Naive thymus-derived CD4-positive, alpha-beta T cell (primary cell): ENCODE measurements around the gene UBXN11. TPM values are rescaled to one million over a fixed set of nuclear protein-coding genes. Genes with fewer than 3 reads are reported as not detected.
A peak's percentile ranks its signal among the peaks of the same experiment; 100 is the strongest.

Experiments used
- ATAC-seq: fragments of 150-1000 bp; cut with Tn5 transposase; 2 replicates; pipeline ENCODE4 v1.10.0; 2021; ENCODE audit warnings: mild to moderate bottlenecking, moderate library complexity
- CTCF ChIA-PET: fragments of 350-600 bp; sonication (Branson Sonifier 250); formaldehyde crosslinking; loops from one replicate; lab custom pipeline; 2021; ENCODE audit warnings: antibody characterized with exemption; lab: Charles Lee
- POLR2A ChIA-PET: fragments of 350-600 bp; sonication (Branson Sonifier 250); formaldehyde crosslinking; loops from one replicate; lab custom pipeline; 2021; ENCODE audit warnings: antibody characterized with exemption, inconsistent platforms; lab: Charles Lee
- DNase-seq, 9 donors: peaks; one replicate each; pipeline versions ENCODE4 v3.0.0 to v3.0.0-alpha.2; 2020 to 2022; ENCODE audit warnings: mixed read lengths in 1 of 9
- H3K27ac ChIP-seq: one replicate; pipeline ENCODE4 v1.7.0; 2013; ENCODE audit warnings: mild to moderate bottlenecking, low read depth, low read length, moderate library complexity
- H3K27me3 ChIP-seq, 2 donors: one replicate each; pipeline ENCODE4 v1.7.0; 2013; ENCODE audit warnings: low read length in 2 of 2, mild to moderate bottlenecking in 2 of 2, moderate library complexity in 2 of 2; ENCODE audit not compliant: control insufficient read depth in 2 of 2, insufficient read depth in 2 of 2
- H3K36me3 ChIP-seq, 3 experiments: 1 replicate in 2 of 3; 2 replicates in 1 of 3; pipeline ENCODE4 v1.7.0; 2013; ENCODE audit warnings: low read length in 3 of 3, mild to moderate bottlenecking in 3 of 3, moderate library complexity in 1 of 3; ENCODE audit not compliant: insufficient read depth in 3 of 3, control insufficient read depth in 2 of 3
- H3K4me1 ChIP-seq, 2 donors: one replicate each; pipeline ENCODE4 v1.7.0; 2013; ENCODE audit warnings: low read length in 2 of 2, mild to moderate bottlenecking in 2 of 2, moderate library complexity in 1 of 2; ENCODE audit not compliant: control insufficient read depth in 2 of 2, insufficient read depth in 2 of 2
- H3K4me3 ChIP-seq: 2 replicates; pipeline ENCODE4 v1.7.0; 2013; ENCODE audit warnings: mild to moderate bottlenecking, low read length
- H3K9me3 ChIP-seq, 3 experiments: 1 replicate in 2 of 3; 2 replicates in 1 of 3; pipeline ENCODE4 v1.7.0; 2013; ENCODE audit warnings: low read length in 3 of 3; ENCODE audit not compliant: control insufficient read depth in 2 of 3
- H3K27ac Mint-ChIP-seq, 9 donors: one replicate each; pipeline ENCODE4 v1.8.0; 2020 to 2022; ENCODE audit warnings: mixed read lengths in 9 of 9, mild to moderate bottlenecking in 8 of 9, moderate library complexity in 5 of 9, inconsistent platforms in 2 of 9
- H3K27me3 Mint-ChIP-seq, 5 donors: one replicate each; pipeline ENCODE4 v1.8.0; 2021 to 2022; ENCODE audit warnings: mixed read lengths in 5 of 5, mild to moderate bottlenecking in 1 of 5
- H3K36me3 Mint-ChIP-seq, 5 donors: one replicate each; pipeline ENCODE4 v1.8.0; 2020 to 2022; ENCODE audit warnings: mixed read lengths in 5 of 5, mild to moderate bottlenecking in 3 of 5, inconsistent platforms in 1 of 5
- H3K4me1 Mint-ChIP-seq, 7 donors: one replicate each; pipeline ENCODE4 v1.8.0; 2020 to 2022; ENCODE audit warnings: mixed read lengths in 7 of 7, mild to moderate bottlenecking in 3 of 7, inconsistent platforms in 1 of 7
- H3K4me3 Mint-ChIP-seq, 10 donors: one replicate each; pipeline ENCODE4 v1.8.0; 2020 to 2022; ENCODE audit warnings: mild to moderate bottlenecking in 10 of 10, mixed read lengths in 10 of 10, moderate library complexity in 6 of 10, inconsistent platforms in 2 of 10
- H3K9me3 Mint-ChIP-seq, 11 donors: one replicate each; pipeline ENCODE4 v1.8.0; 2020 to 2022; ENCODE audit warnings: mixed read lengths in 11 of 11, mild to moderate bottlenecking in 4 of 11, inconsistent platforms in 1 of 11, moderate library complexity in 1 of 11
- intact Hi-C, 2 donors: fragments of 100-400 bp; cut with micrococcal nuclease; formaldehyde crosslinking; loops; one replicate each; pipeline ENCODE4 v1.15.1; 2023
- polyA plus RNA-seq, 2 donors: library from polyadenylated mRNA; unstranded; fragments of 300-500 nt; fragmentation: Illumina TruSeq; gene quantifications; one replicate each; pipeline ENCODE4 v1.2.3, GENCODE V29; 2021
- total RNA-seq, 6 experiments: library from RNA in 5 of 6; stranded (reverse) in 5 of 6; gene quantifications; 1 replicate in 5 of 6; 2 replicates in 1 of 6; pipeline ENCODE4 v1.2.3 and lab custom pipeline; 2021 to 2026

Gene UBXN11
- total and polyA plus RNA-seq, 7 experiments from 2014 or later = 10.5 to 131 (median 49.6) TPM

- CTCF ChIA-PET = interaction anchor here (0.7 to 17.9 kb wide), 10 partner anchors 8 to 163 kb away, joined by 3 to 541 read pairs (median 12); partner anchors contain the start of gene CD52
- no peaks in the 10 kb centered on the region for H3K9me3 ChIP-seq
- peak overlapping the region in 3 of 10 donors; percentile 31 to 75 (median 56) for H3K4me3 Mint-ChIP-seq
- no peaks in the 10 kb centered on the region for H3K27me3 Mint-ChIP-seq
- no peaks in the 10 kb centered on the region for H3K27me3 ChIP-seq
- peaks cover 1 to 44% (median 8%) of the 10 kb centered on the region in 5 donors for H3K36me3 Mint-ChIP-seq
- H3K27ac ChIP-seq = peak overlapping the region; percentile 86
- peak overlapping the region in 8 of 9 donors; percentile 36 to 96 (median 88) for H3K27ac Mint-ChIP-seq
- POLR2A ChIA-PET = interaction anchor here (0.7 to 26.8 kb wide), 5 partner anchors 10 to 155 kb away, joined by 3 to 1967 read pairs (median 3); partner anchors contain the start of genes CD52, DHDDS and UBXN11
- peaks cover 0 to 21% (median 4%) of the 10 kb centered on the region in 3 experiments for H3K36me3 ChIP-seq
- no peak overlapping the region for H3K4me3 ChIP-seq
- H3K9me3 Mint-ChIP-seq = no peaks in the 10 kb centered on the region
- ATAC-seq (no peak), DNase-seq (no peak)
- peaks cover 41 to 68% (median 49%) of the 10 kb centered on the region in 7 donors for H3K4me1 Mint-ChIP-seq
- intact Hi-C loops = loop anchor here (5.0 kb wide), 2 partner anchors 100 to 165 kb away; partner anchors contain the start of gene PDIK1L (in 1 of the 2)
- H3K4me1 ChIP-seq = peaks cover 55 to 58% of the 10 kb centered on the region in 2 donors
These were observed 29.2 kb downstream of the UBXN11 start for GRCh38 chr1:26277261-26277661.

DNA sequence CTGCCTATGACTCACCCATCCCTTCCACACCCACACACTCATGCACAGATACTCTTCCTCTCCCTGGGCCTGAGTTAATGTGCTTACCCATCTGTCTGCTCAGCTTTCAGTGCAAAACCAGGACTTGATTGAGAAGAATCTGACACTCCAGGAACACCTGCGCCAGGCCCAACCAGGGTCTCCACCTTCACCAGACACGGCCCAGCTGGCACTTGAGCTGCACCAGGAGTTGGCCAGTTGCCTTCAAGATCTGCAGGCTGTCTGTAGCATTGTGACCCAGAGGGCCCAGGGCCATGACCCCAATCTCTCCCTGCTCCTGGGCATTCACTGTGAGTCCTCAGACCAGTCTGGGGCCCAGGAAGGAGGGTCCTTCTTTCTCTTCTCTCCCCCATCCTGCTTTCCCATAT, 30.0 kb downstream of the UBXN11 start:
- no peaks in the 10 kb centered on the region for H3K27me3 Mint-ChIP-seq
- H3K9me3 Mint-ChIP-seq = no peaks in the 10 kb centered on the region
- DNase-seq (no peak), ATAC-seq (no peak)
- no peaks in the 10 kb centered on the region for H3K27me3 ChIP-seq
- peaks cover 36 to 62% (median 44%) of the 10 kb centered on the region in 7 donors for H3K4me1 Mint-ChIP-seq
- CTCF ChIA-PET = interaction anchor here (0.5 to 17.9 kb wide), 18 partner anchors 9 to 162 kb away, joined by 3 to 541 read pairs (median 6); partner anchors contain the start of genes CD52, CEP85, UBXN11 and ZNF683
- H3K27ac ChIP-seq = peak overlapping the region; percentile 86
- no peaks in the 10 kb centered on the region for H3K9me3 ChIP-seq
- intact Hi-C loops = loop anchor here (1.0 to 5.0 kb wide), 5 partner anchors 8 to 194 kb away; partner anchors contain the start of gene PDIK1L (in 1 of the 2)
- peaks cover 3 to 45% (median 13%) of the 10 kb centered on the region in 5 donors for H3K36me3 Mint-ChIP-seq
- peak overlapping the region; percentile 13 for H3K4me3 ChIP-seq
- POLR2A ChIA-PET = interaction anchor here (0.9 to 26.8 kb wide), 5 partner anchors 12 to 156 kb away, joined by 3 to 1967 read pairs (median 3); partner anchors contain the start of genes CD52, DHDDS and UBXN11
- H3K27ac Mint-ChIP-seq = peak overlapping the region; percentile 67 to 97 (median 89)
- peaks cover 0 to 24% (median 4%) of the 10 kb centered on the region in 3 experiments for H3K36me3 ChIP-seq
- H3K4me1 ChIP-seq = peaks cover 48 to 52% of the 10 kb centered on the region in 2 donors
- H3K4me3 Mint-ChIP-seq = peak overlapping the region in 8 of 10 donors; percentile 15 to 75 (median 42)

- H3K4me3 ChIP-seq = no peak overlapping the region
- no peaks in the 10 kb centered on the region for H3K27me3 Mint-ChIP-seq
- peaks cover 41 to 46% of the 10 kb centered on the region in 2 donors for H3K4me1 ChIP-seq
- intact Hi-C loops = loop anchor here (1.0 to 5.0 kb wide), 13 partner anchors 8 to 194 kb away; partner anchors contain the start of genes CEP85 (in 2 of the 2) and PDIK1L (in 1 of the 2)
- DNase-seq (peak; percentile 60 to 76 (median 70)), ATAC-seq (peak; percentile 71)
- peaks cover 0 to 29% (median 4%) of the 10 kb centered on the region in 3 experiments for H3K36me3 ChIP-seq
- ChIA-PET CTCF (interaction anchor here (0.5 to 17.9 kb wide), 22 partner anchors 9 to 429 kb away, joined by 3 to 541 read pairs (median 4); partner anchors contain the start of genes CD52, CEP85, UBXN11 and ZNF683), POLR2A (interaction anchor here (0.9 to 26.8 kb wide), 7 partner anchors 13 to 156 kb away, joined by 3 to 1967 read pairs (median 3); partner anchors contain the start of genes CD52, DHDDS and UBXN11)
- peaks cover 29 to 56% (median 38%) of the 10 kb centered on the region in 7 donors for H3K4me1 Mint-ChIP-seq
- H3K27ac ChIP-seq = peak overlapping the region; percentile 86
- no peaks in the 10 kb centered on the region for H3K9me3 ChIP-seq
- H3K36me3 Mint-ChIP-seq = peaks cover 4 to 42% (median 8%) of the 10 kb centered on the region in 5 donors
- no peaks in the 10 kb centered on the region for H3K9me3 Mint-ChIP-seq
- no peaks in the 10 kb centered on the region for H3K27me3 ChIP-seq
- peak overlapping the region; percentile 32 to 79 (median 52) for H3K4me3 Mint-ChIP-seq
- peak overlapping the region; percentile 67 to 97 (median 93) for H3K27ac Mint-ChIP-seq
These were observed 30.6 kb downstream of the UBXN11 start for GRCh38 chr1:26275580-26276431.

- Mint-ChIP-seq H3K9me3 (no peaks in the 10 kb centered on the region), H3K36me3 (peaks cover 4 to 42% (median 11%) of the 10 kb centered on the region in 5 donors), H3K27ac (peak overlapping the region in 5 of 9 donors; percentile 29 to 89 (median 83)), H3K4me3 (no peak overlapping the region), H3K4me1 (peaks cover 29 to 53% (median 37%) of the 10 kb centered on the region in 7 donors), H3K27me3 (no peaks in the 10 kb centered on the region)
- no peak overlapping the region for H3K27ac ChIP-seq
- no peaks in the 10 kb centered on the region for H3K9me3 ChIP-seq
- H3K27me3 ChIP-seq = no peaks in the 10 kb centered on the region
- ChIA-PET POLR2A (interaction anchor here (0.7 to 26.8 kb wide), 6 partner anchors 14 to 141 kb away, joined by 3 to 1967 read pairs (median 5); partner anchors contain the start of genes CD52, CEP85 and UBXN11), CTCF (interaction anchor here (0.6 to 17.9 kb wide), 18 partner anchors 10 to 428 kb away, joined by 3 to 541 read pairs (median 5); partner anchors contain the start of genes CD52, CEP85, UBXN11 and ZNF683)
- ATAC-seq = peak; percentile 45
- peaks cover 41 to 43% of the 10 kb centered on the region in 2 donors for H3K4me1 ChIP-seq
- intact Hi-C loops = loop anchor here (1.0 to 5.0 kb wide), 11 partner anchors 14 to 163 kb away; partner anchors contain the start of genes CEP85 (in 2 of the 2) and PDIK1L (in 1 of the 2)
- DNase-seq = no peak
- no peak overlapping the region for H3K4me3 ChIP-seq
- H3K36me3 ChIP-seq = peaks cover 0 to 38% (median 0%) of the 10 kb centered on the region in 3 experiments
These were observed 31.5 kb downstream of the UBXN11 start for GRCh38 chr1:26274801-26275425.

- Histone ChIP-seq H3K9me3 (peaks cover 0 to 9% (median 4%) of the 10 kb centered on the region in 3 experiments), H3K36me3 (peaks cover 0 to 54% (median 0%) of the 10 kb centered on the region in 3 experiments), H3K4me1 (no peaks in the 10 kb centered on the region), H3K27ac (no peak overlapping the region), H3K4me3 (no peak overlapping the region), H3K27me3 (no peaks in the 10 kb centered on the region)
- no peak overlapping the region for H3K4me3 Mint-ChIP-seq
- peaks cover 22 to 60% (median 33%) of the 10 kb centered on the region in 5 donors for H3K36me3 Mint-ChIP-seq
- intact Hi-C loops = no loop called here
- ATAC-seq (no peak), DNase-seq (no peak)
- H3K4me1 Mint-ChIP-seq = peaks cover 0 to 6% (median 0%) of the 10 kb centered on the region in 7 donors
- CTCF ChIA-PET = interaction anchor here (1.0 kb wide), 1 partner anchor 96 kb away, joined by 4 read pairs; no protein-coding TSS in a partner anchor
- H3K9me3 Mint-ChIP-seq = peaks cover 0 to 15% (median 8%) of the 10 kb centered on the region in 11 donors
- H3K27me3 Mint-ChIP-seq = no peaks in the 10 kb centered on the region
- POLR2A ChIA-PET = interaction anchor here (0.7 to 26.8 kb wide), 2 partner anchors 10 to 44 kb away, joined by 4 to 1967 read pairs; partner anchors contain the start of genes CD52 and UBXN11
- peak overlapping the region in 1 of 9 donors; percentile 49 for H3K27ac Mint-ChIP-seq
These were observed 37.3 kb downstream of the UBXN11 start for GRCh38 chr1:26269198-26269550.
